SK-N-SH treated with all-trans-retinoic acid at 6 μM for 48 hours (cell line): ENCODE data around the gene NAPG.

Experiments
- ATAC-seq: fragments of 200-7000 bp; cut with Tn5 transposase; 3 replicates; pipeline ENCODE4 v1.9.1; 2020; ENCODE audit warnings: mild to moderate bottlenecking, moderate library complexity
- ARNTL ChIP-seq: fragments of 450-650 bp; formaldehyde crosslinking; IDR thresholded peaks from 2 replicates; pipeline ENCODE4 v1.5.0; 2020; ENCODE audit warnings: low read depth, mild to moderate bottlenecking, moderate library complexity, borderline replicate concordance
- BACH2 ChIP-seq: fragments of 250-450 bp; sonication (Bioruptor Pico); IDR thresholded peaks from 2 replicates; pipeline ENCODE4 v1.9.0; 2021; ENCODE audit warnings: mild to moderate bottlenecking, borderline replicate concordance
- CREB5 ChIP-seq: fragments of 250-450 bp; sonication (Bioruptor Pico); IDR thresholded peaks from 2 replicates; pipeline ENCODE4 v1.5.1; 2020; ENCODE audit warnings: low read depth, mild to moderate bottlenecking, moderate library complexity
- CSDC2 ChIP-seq: fragments of 250-450 bp; sonication (Bioruptor Pico); IDR thresholded peaks from 2 replicates; pipeline ENCODE4 v1.5.0; 2020; ENCODE audit warnings: mild to moderate bottlenecking, moderate library complexity
- CSRNP3 ChIP-seq: fragments of 250-450 bp; sonication (Bioruptor Pico); IDR thresholded peaks from 2 replicates; pipeline ENCODE4 v1.5.1; 2021; ENCODE audit warnings: mild to moderate bottlenecking, moderate library complexity
- GLIS3 ChIP-seq: fragments of 250-450 bp; sonication (Bioruptor Pico); IDR thresholded peaks from 2 replicates; pipeline ENCODE4 v1.5.0; 2020; ENCODE audit warnings: mild to moderate bottlenecking, moderate library complexity
- ISL1 ChIP-seq: fragments of 250-450 bp; sonication (Bioruptor Pico); IDR thresholded peaks from 2 replicates; pipeline ENCODE4 v2.1.2; 2022; ENCODE audit warnings: mild to moderate bottlenecking, moderate library complexity
- OSR1 ChIP-seq: fragments of 250-450 bp; sonication (Bioruptor Pico); IDR thresholded peaks from 2 replicates; pipeline ENCODE4 v1.8.0; 2022; ENCODE audit warnings: moderate library complexity, mild to moderate bottlenecking, inconsistent platforms
- PATZ1 ChIP-seq: fragments of 250-450 bp; sonication (Bioruptor Pico); IDR thresholded peaks from 2 replicates; pipeline ENCODE4 v1.8.0; 2020; ENCODE audit warnings: mild to moderate bottlenecking, moderate library complexity, borderline replicate concordance
- POU6F1 ChIP-seq: fragments of 250-450 bp; sonication (Bioruptor Pico); IDR thresholded peaks from 2 replicates; pipeline ENCODE4 v1.8.0; 2021; ENCODE audit warnings: low read depth, mild to moderate bottlenecking, moderate library complexity, borderline replicate concordance
- PPARA ChIP-seq: fragments of 250-450 bp; sonication (Bioruptor Pico); IDR thresholded peaks from 2 replicates; pipeline ENCODE4 v1.5.0; 2020; ENCODE audit warnings: mild to moderate bottlenecking, borderline replicate concordance
- RARB ChIP-seq: fragments of 250-450 bp; sonication (Bioruptor Pico); IDR thresholded peaks from 2 replicates; pipeline ENCODE4 v1.8.0; 2021; ENCODE audit warnings: mild to moderate bottlenecking, moderate library complexity
- SNAI2 ChIP-seq: fragments of 250-450 bp; sonication (Bioruptor Pico); IDR thresholded peaks from 2 replicates; pipeline ENCODE4 v1.5.0; 2020; ENCODE audit warnings: mild to moderate bottlenecking, moderate library complexity
- TCF4 ChIP-seq: fragments of 250-450 bp; sonication (Bioruptor Pico); IDR thresholded peaks from 2 replicates; pipeline ENCODE4 v1.8.0; 2021; ENCODE audit warnings: mild to moderate bottlenecking, moderate library complexity, borderline replicate concordance
- TOX ChIP-seq: fragments of 250-450 bp; sonication (Bioruptor Pico); IDR thresholded peaks from 2 replicates; pipeline ENCODE4 v1.8.0; 2021; ENCODE audit warnings: mild to moderate bottlenecking, moderate library complexity, borderline replicate concordance
- TSHZ2 ChIP-seq: fragments of 250-450 bp; sonication (Bioruptor Pico); IDR thresholded peaks from 2 replicates; pipeline ENCODE4 v1.5.0; 2020; ENCODE audit warnings: mild to moderate bottlenecking, moderate library complexity
- ZC3H10 ChIP-seq: fragments of 250-450 bp; sonication (Bioruptor Pico); IDR thresholded peaks from 2 replicates; pipeline ENCODE4 v1.5.1; 2021; ENCODE audit warnings: mild to moderate bottlenecking, moderate library complexity
- ZFP3 ChIP-seq: fragments of 250-450 bp; sonication (Bioruptor Pico); IDR thresholded peaks from 2 replicates; pipeline ENCODE4 v1.5.0; 2020; ENCODE audit warnings: mild to moderate bottlenecking, moderate library complexity
- ZFP30 ChIP-seq: fragments of 450-650 bp; formaldehyde crosslinking; IDR thresholded peaks from 2 replicates; pipeline ENCODE4 v1.5.0; 2022; ENCODE audit warnings: mild to moderate bottlenecking, moderate library complexity
- ZNF565 ChIP-seq: fragments of 450-650 bp; formaldehyde crosslinking; conservative IDR thresholded peaks from 2 replicates; pipeline ENCODE4 v1.5.0; 2020; ENCODE audit warnings: low read depth, mild to moderate bottlenecking, moderate library complexity
- ZNF70 ChIP-seq: fragments of 450-650 bp; formaldehyde crosslinking; IDR thresholded peaks from 2 replicates; pipeline ENCODE4 v1.5.0; 2020; ENCODE audit warnings: mild to moderate bottlenecking, moderate library complexity

NAPG gene

GRCh38 chr18:10485475-10485874 lies 40.4 kb upstream of the NAPG start:
- no peak for ATAC-seq
- TF ChIP-seq POU6F1 (CRISPR knock-in tag) (no peak), PPARA (CRISPR knock-in tag) (no peak), ZNF565 (CRISPR knock-in tag) (no peak), TCF4 (CRISPR knock-in tag) (no peak), ZC3H10 (CRISPR knock-in tag) (no peak), SNAI2 (CRISPR knock-in tag) (no peak), TSHZ2 (CRISPR knock-in tag) (no peak)

GRCh38 chr18:10486362-10486761 lies 39.5 kb upstream of the NAPG start:
- TF ChIP-seq TSHZ2 (CRISPR knock-in tag) (no peak), POU6F1 (CRISPR knock-in tag) (no peak), ZNF70 (CRISPR knock-in tag) (no peak), RARB (no peak), ARNTL (CRISPR knock-in tag) (no peak), PPARA (CRISPR knock-in tag) (no peak), SNAI2 (CRISPR knock-in tag) (no peak), CSDC2 (no peak), TOX (CRISPR knock-in tag) (no peak), CSRNP3 (CRISPR knock-in tag) (no peak), ZFP3 (CRISPR knock-in tag) (no peak), ZFP30 (no peak), CREB5 (no peak), ISL1 (CRISPR knock-in tag) (no peak), GLIS3 (CRISPR knock-in tag) (no peak), OSR1 (no peak), ZNF565 (CRISPR knock-in tag) (no peak), BACH2 (CRISPR knock-in tag) (no peak), PATZ1 (CRISPR knock-in tag) (no peak)
- no peak for ATAC-seq
